ENCODE data around the gene LRRC25. TPM values are rescaled to one million over a fixed set of nuclear protein-coding genes. Genes with fewer than 3 reads are reported as not detected.
"Not testable (repeated sequence)": the region's sequence is repeated elsewhere in the genome, so short reads cannot be mapped to it uniquely, and the experiment has no call there.

LRRC25 gene
- total RNA-seq, 3 donors from 2014 or later = 3.9 to 27.2 (median 7.2) TPM

DNA sequence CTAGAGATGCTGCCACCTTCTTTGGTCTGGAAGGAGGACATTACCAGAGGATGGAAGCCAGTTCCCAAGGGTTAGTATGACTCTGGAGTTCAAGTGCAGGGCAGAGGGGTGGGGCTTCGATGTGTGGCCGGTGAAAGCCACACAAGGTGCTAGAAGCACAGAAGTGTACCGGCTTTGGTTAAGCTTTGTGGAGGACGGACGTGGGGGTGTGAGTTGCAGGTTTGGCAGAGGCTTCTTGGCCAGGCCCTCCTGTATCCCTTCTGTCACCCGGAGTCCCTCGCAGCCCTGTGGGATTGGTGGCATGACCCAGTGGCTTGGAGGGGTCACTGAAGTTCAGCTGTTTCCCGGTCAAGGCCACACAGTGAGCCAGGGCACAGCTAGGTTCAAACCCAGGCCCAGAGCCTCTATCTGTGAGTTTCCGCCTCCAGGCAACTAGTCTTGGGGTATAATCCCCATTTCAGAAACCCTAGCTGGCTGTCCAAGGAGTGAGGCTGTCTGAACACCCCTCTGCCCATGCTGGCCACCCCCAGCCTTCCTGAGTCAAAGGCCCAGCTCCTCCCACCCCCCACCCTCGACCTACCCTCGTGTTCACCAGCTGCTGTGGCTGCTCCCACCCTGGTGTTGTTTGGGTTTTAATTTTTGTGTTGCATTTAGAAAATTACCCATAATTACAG lies 17.2 kb upstream of the LRRC25 start:
- H3K4me1 ChIP-seq = peaks cover 21 to 22% of the 10 kb centered on the region in 2 donors
- TF ChIP-seq POLR2AphosphoS5 (IDR thresholded peaks at IDR 0.05) = no peak
- no peak for TF ChIP-seq CTCF (IDR thresholded peaks at IDR 0.05)
- no peak for TF ChIP-seq POLR2A (IDR thresholded peaks at IDR 0.05)
- DNase-seq (ENCODE audit: low spot score in 2 of 2) = no peak
- no peaks in the 10 kb centered on the region for H3K27me3 ChIP-seq
- peak overlapping the region; percentile 16 to 96 (median 42) for H3K4me3 ChIP-seq
- intact Hi-C loops (cut with DNase I; ENCODE audit: low total_unique reads) = loop anchor here (10.0 kb wide), 1 partner anchor 150 kb away; no protein-coding TSS in a partner anchor
- H3K36me3 ChIP-seq = no peaks in the 10 kb centered on the region
- peak overlapping the region; percentile 91 to 92 for H3K27ac ChIP-seq
- no peaks in the 10 kb centered on the region for H3K9me3 ChIP-seq

DNA sequence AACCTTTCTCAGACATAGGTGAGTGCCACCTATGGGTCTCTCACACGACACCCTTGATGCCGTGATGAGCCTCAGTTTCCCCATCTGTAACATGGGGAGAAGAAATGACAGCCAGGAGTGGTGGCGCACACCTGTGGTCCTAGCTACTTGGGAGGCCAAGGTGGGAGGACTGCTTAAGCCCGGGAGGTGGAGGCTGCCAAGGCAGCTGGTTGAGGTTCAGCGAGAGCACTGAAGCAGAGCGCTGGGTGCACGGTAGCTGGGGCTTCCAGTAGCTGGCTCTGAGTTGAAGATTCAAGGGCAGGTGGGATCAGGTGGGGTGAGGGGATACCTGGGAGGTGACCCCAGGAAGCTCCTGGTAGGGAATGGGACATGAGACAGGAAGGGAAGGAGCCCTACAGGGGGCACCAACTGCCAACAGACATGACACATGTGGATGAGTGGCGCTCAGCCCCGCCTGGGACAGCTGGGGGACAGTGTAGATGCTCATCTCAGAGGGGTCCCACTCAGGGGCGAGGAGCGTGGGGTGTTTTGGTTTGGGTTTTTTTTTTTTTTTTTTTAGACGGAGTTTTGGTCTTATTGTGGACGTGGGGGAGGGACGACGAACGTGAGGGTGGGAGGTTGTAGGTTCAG lies 15.3 kb upstream of the LRRC25 start:
- H3K36me3 ChIP-seq = no peaks in the 10 kb centered on the region
- no peak overlapping the region for H3K27ac ChIP-seq
- TF ChIP-seq CTCF (IDR thresholded peaks at IDR 0.05) (no peak), POLR2A (IDR thresholded peaks at IDR 0.05) (no peak), POLR2AphosphoS5 (IDR thresholded peaks at IDR 0.05) (no peak)
- no peaks in the 10 kb centered on the region for H3K9me3 ChIP-seq
- no peak for DNase-seq (ENCODE audit: low spot score in 2 of 2)
- no peak overlapping the region for H3K4me3 ChIP-seq
- intact Hi-C loops (cut with DNase I; ENCODE audit: low total_unique reads) = loop anchor here (1.0 to 10.0 kb wide), 2 partner anchors 24 to 148 kb away; no protein-coding TSS in a partner anchor
- peaks cover 12 to 16% of the 10 kb centered on the region in 2 donors for H3K4me1 ChIP-seq
- no peaks in the 10 kb centered on the region for H3K27me3 ChIP-seq

DNA sequence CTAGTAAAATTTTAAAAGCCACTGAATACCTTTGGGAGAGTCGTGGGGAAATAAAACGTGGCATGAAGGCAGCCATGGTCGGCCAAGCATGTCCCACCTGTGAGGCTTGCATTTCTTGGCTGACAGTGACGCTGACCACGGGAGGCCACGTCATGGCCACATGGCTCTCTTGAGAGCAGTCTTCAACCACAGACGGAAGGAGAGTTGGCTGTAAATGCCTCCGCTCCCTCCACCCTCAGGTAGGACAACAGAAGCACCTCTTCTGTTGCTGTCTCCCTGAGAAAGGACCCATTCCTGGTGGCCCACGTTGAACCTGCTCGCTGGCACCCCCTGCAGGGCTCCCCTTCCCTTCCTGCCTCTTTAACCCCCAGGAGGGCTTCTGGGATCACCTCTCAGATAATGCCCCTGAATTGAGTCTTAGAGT lies 10.6 kb upstream of the LRRC25 start:
- Histone ChIP-seq H3K27ac (no peak overlapping the region), H3K9me3 (no peaks in the 10 kb centered on the region), H3K4me1 (no peaks in the 10 kb centered on the region), H3K4me3 (no peak overlapping the region), H3K27me3 (no peaks in the 10 kb centered on the region), H3K36me3 (no peaks in the 10 kb centered on the region)
- intact Hi-C loops (cut with DNase I; ENCODE audit: low total_unique reads) = no loop called here
- no peak for DNase-seq (ENCODE audit: low spot score in 2 of 2)
- no peak for TF ChIP-seq POLR2AphosphoS5 (IDR thresholded peaks at IDR 0.05)
- TF ChIP-seq CTCF (IDR thresholded peaks at IDR 0.05) = peak in 1 of 3 donors; percentile 17
- TF ChIP-seq POLR2A (IDR thresholded peaks at IDR 0.05) = no peak

DNA sequence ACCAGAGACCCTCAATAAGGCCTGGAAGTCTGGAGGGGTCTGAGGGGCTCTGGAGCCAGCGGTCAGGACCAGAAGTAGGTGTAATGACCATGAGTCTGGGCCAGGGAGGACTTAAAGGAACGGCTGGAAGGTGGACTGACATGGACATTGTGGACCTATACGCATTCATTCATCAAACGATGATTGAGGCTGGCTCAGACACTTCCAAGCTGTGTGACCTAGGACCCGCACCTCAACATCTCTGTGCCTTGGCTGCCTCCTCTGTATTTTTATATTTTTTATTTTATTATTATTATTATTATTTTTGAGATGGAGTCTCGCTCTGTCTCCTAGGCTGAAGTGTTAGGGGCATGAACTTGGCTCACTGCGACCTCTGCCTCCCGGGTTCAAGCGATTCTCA lies 9.3 kb upstream of the LRRC25 start:
- H3K4me3 ChIP-seq = no peak overlapping the region
- intact Hi-C loops (cut with DNase I; ENCODE audit: low total_unique reads) = no loop called here
- no peaks in the 10 kb centered on the region for H3K36me3 ChIP-seq
- no peak for DNase-seq (ENCODE audit: low spot score in 2 of 2)
- H3K27ac ChIP-seq = no peak overlapping the region
- no peak for TF ChIP-seq POLR2AphosphoS5 (IDR thresholded peaks at IDR 0.05)
- H3K27me3 ChIP-seq = no peaks in the 10 kb centered on the region
- no peaks in the 10 kb centered on the region for H3K9me3 ChIP-seq
- no peaks in the 10 kb centered on the region for H3K4me1 ChIP-seq

- H3K4me3 ChIP-seq; H3K9me3 ChIP-seq; H3K27ac ChIP-seq; DNase-seq (ENCODE audit: low spot score in 2 of 2); intact Hi-C loops (cut with DNase I; ENCODE audit: low total_unique reads); H3K27me3 ChIP-seq; H3K4me1 ChIP-seq; H3K36me3 ChIP-seq: not testable (repeated sequence)
Observed at GRCh38 chr19:18405754-18406153, 8.3 kb upstream of the LRRC25 start.

- H3K27me3 ChIP-seq; H3K36me3 ChIP-seq; DNase-seq (ENCODE audit: low spot score in 2 of 2); H3K27ac ChIP-seq; H3K9me3 ChIP-seq; intact Hi-C loops (cut with DNase I; ENCODE audit: low total_unique reads); H3K4me1 ChIP-seq; H3K4me3 ChIP-seq: not testable (repeated sequence)
Observed at GRCh38 chr19:18402455-18403248, 5.2 kb upstream of the LRRC25 start.

All from breast epithelium (tissue), 4 donors.